Pulmonary artery endothelial cell (primary cell): ENCODE data around the gene TMTC3. TPM values are rescaled to one million over a fixed set of nuclear protein-coding genes. Genes with fewer than 3 reads are reported as not detected.

Source experiments
- DNase-seq: peaks from one replicate; pipeline ENCODE4 v3.0.0-alpha.2; 2011; ENCODE audit warnings: low read depth, low spot score
- total RNA-seq: library from RNA; depleted of rRNA; stranded (reverse); fragments of >200 nt; gene quantifications from 2 replicates; pipeline ENCODE4 v1.2.3, GENCODE V29; 2014

TMTC3 gene
- total RNA-seq, 1 donor from 2014 or later: 41.5 TPM

GRCh38 chr12:88223519-88223918 lies 81.4 kb downstream of the TMTC3 start:
- no peak for DNase-seq

GRCh38 chr12:88225776-88226175 lies 83.7 kb downstream of the TMTC3 start:
- DNase-seq: no peak

DNA sequence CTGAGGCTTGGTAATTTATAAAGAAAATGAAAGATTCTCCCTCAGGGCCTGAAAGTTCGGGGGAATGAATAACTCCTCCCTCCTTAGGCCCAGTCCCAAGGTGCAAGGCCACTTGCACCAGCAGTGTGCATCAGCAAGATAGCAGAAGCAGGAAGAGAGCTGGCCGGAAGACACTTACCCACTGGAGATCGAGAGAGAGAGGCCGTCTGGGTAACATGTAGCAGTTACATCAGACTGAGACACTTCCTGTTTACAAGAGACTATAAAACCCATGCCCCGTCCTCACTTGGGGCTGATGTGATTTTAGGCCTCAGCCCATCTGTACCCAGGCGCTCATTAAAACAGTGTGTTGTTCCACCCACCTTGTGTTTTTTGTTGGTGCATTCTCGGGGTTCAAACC lies 85.2 kb downstream of the TMTC3 start:
- DNase-seq: no peak

GRCh38 chr12:88227871-88228270 lies 85.8 kb downstream of the TMTC3 start:
- no peak for DNase-seq

GRCh38 chr12:88228720-88229119 lies 86.6 kb downstream of the TMTC3 start:
- no peak for DNase-seq

DNA sequence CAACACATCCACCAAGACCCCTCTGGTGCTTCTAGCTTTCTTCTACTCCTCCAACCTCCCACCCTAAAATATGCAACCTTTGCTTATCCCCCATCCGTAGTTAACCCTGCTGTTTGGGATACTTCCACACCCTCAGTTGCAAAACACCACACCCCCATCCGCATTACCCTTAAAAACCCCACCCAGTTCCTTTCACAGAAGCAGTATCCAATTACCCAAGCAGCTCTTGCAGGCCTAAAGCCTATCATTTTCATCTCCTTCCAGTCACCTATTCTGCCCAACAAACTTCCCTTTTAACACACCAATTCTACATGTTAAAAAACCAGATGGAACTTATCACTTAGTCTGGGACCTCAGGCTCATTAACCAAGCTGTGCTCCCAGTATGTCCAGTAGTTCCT lies 88.2 kb downstream of the TMTC3 start:
- no peak for DNase-seq

- DNase-seq: no peak
Observed at GRCh38 chr12:88235183-88235833, 93.2 kb downstream of the TMTC3 start.

- no peak for DNase-seq
Observed at GRCh38 chr12:88237954-88238353, 95.8 kb downstream of the TMTC3 start.

GRCh38 chr12:88238406-88238805 lies 96.3 kb downstream of the TMTC3 start:
- DNase-seq: no peak

DNA sequence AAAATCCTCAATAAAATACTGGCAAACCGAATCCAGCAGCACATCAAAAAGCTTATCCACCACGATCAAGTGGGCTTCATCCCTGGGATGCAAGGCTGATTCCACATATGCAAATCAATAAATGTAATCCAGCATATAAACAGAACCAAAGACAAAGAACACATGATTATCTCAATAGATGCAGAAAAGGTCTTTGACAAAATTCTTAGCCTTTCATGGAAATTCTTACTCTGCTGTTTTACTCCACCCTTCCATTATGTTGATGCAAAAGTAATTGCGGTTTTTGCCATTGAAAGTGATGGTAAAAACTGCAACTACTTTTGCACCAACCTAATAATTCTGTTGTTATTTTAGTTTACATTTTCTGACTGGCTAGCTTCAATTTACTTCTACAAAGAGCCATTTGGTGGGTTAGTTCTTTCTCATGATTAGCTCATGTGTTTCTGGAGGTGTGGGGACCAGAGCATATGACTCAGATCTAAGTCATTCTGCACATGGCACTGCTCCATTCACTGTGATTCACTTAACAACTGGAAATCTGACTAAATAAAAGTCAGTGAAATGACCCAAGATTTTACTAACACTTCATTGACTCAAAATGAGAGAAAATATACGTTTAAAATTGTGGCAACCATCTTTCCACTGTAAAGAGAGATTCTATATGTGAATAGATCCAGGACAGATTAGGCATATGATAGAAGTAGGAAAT lies 99.9 kb downstream of the TMTC3 start:
- DNase-seq: peak; percentile 71

DNA sequence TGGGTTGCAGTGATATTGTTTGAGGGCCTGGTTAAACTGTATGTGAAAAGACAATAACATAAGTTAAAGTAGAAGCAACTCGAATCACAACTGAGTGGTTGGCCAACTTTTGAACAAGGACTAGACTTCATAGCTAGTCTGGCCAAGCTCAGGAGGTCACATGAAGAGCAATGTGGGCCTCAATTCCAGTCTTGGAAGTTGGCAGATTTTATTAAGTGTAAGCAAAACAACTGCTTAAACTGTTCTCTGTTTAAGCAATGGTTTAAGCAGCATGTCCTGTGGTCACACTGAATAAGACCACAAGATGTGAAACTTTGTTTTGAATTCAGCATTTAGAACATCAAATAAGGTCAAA lies 100.4 kb downstream of the TMTC3 start:
- no peak for DNase-seq

- no peak for DNase-seq
Observed at GRCh38 chr12:88242939-88243338, 100.8 kb downstream of the TMTC3 start.

DNA sequence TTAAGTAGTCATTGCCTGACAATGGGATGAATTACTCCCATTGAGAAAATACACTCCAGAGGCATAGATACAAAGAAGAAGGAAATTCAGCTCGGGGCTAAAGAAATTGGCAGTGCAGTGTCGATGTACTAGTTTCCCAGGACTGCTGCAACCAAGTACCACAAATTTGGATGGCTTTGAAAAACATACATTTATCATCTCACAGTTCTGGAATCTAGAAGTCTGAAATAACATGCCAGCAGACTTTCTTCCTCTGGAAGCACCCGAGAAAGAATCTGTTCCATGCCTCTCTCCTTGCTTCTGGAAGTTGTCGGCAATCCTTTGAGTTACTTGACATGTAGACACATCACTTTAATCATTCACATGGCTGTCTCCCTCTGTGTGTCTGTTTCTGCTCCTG lies 101.9 kb downstream of the TMTC3 start:
- DNase-seq: no peak

- no peak for DNase-seq
Observed at GRCh38 chr12:88245905-88246304, 103.8 kb downstream of the TMTC3 start.

DNA sequence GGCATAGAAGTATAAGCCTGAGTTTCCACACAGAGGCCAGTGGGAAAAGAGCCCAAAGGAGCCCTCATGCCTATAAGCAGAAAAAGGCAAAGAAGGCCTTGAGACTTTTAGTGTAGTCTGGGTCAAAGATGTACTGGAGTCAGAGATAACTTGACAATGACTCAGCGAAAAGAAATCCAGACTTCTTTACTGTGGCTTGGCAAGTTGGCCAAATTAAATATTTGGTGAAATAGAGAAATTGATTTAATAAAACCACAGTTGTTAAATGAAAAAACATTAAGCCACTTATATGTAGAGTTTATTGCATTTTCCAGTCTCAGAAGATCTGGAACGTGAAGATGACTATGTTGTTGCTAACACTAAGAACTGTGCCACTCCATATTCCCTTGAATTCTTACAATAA lies 105.1 kb downstream of the TMTC3 start:
- no peak for DNase-seq

- no peak for DNase-seq
Observed at GRCh38 chr12:88248606-88249005, 106.5 kb downstream of the TMTC3 start.

Other genes with a start within 250 kb of the TMTC3 start
- 0.07 TPM in 1 of 2 replicates, not detected in the other for gene C12orf50, start 112.9 kb upstream of the TMTC3 start, total RNA-seq
- 9.4 and 16.1 TPM in 2 replicates for gene CEP290, start 219 bp upstream of the TMTC3 start, total RNA-seq